K562 (cell line): Measurements from ENCODE around the gene RPL7L1. TPM values are rescaled to one million over a fixed set of nuclear protein-coding genes. Genes with fewer than 3 reads are reported as not detected.

Source experiments
- ERF ChIP-seq: fragments of 450-650 bp; formaldehyde crosslinking; IDR thresholded peaks from 2 replicates; pipeline ENCODE4 v1.4.0; 2020; ENCODE audit warnings: mild to moderate bottlenecking, mixed read lengths
- HCFC1 ChIP-seq: IDR thresholded peaks from 2 replicates; pipeline ENCODE4 v1.6.1; 2012; ENCODE audit warnings: low read depth, low read length, improper control_type of control experiment
- KDM1A ChIP-seq, 2 experiments: fragments of 450-650 bp; IDR thresholded peaks; 2 replicates each; pipeline ENCODE4 v1.6.1; 2016; ENCODE audit warnings: mild to moderate bottlenecking in 2 of 2
- KDM5B ChIP-seq: fragments of 200-600 bp; sonication (generic); IDR thresholded peaks from 2 replicates; pipeline ENCODE4 v1.6.1; 2012; ENCODE audit warnings: low read depth, mild to moderate bottlenecking, moderate library complexity, low read length, control low read depth, inconsistent platforms; ENCODE audit not compliant: insufficient replicate concordance
- LEF1 ChIP-seq: fragments of 450-650 bp; IDR thresholded peaks from 2 replicates; pipeline ENCODE4 v1.6.1; 2016; ENCODE audit warnings: mild to moderate bottlenecking
- NBN ChIP-seq: fragments of 450-650 bp; IDR thresholded peaks from 2 replicates; pipeline ENCODE4 v1.6.1; 2016; ENCODE audit warnings: low read depth, mild to moderate bottlenecking
- NFYB ChIP-seq: IDR thresholded peaks from 2 replicates; pipeline ENCODE4 v1.6.1; 2011; ENCODE audit warnings: mild to moderate bottlenecking, moderate library complexity; ENCODE audit not compliant: insufficient read length; ENCODE audit errors: extremely low read depth
- PCBP1 ChIP-seq: fragments of 200-400 bp; formaldehyde crosslinking; IDR thresholded peaks from 2 replicates; pipeline ENCODE4 v1.6.1; 2018; ENCODE audit warnings: mild to moderate bottlenecking, low read depth, low read length; ENCODE audit not compliant: poor library complexity, severe bottlenecking
- POLR3A ChIP-seq: IDR thresholded peaks from 2 replicates; pipeline ENCODE4 v1.6.1; 2011; ENCODE audit warnings: borderline replicate concordance, mild to moderate bottlenecking, moderate library complexity; ENCODE audit not compliant: insufficient read length, insufficient read depth; ENCODE audit errors: extremely low read depth
- SMAD3 ChIP-seq: fragments of 450-650 bp; formaldehyde crosslinking; conservative IDR thresholded peaks from 2 replicates; pipeline ENCODE4 v1.4.0; 2020; ENCODE audit warnings: mild to moderate bottlenecking
- STAT5A ChIP-seq: IDR thresholded peaks from 2 replicates; pipeline ENCODE4 v1.6.1; 2012; ENCODE audit warnings: low read length, inconsistent platforms, borderline replicate concordance
- YBX1 ChIP-seq: fragments of 450-650 bp; IDR thresholded peaks from 2 replicates; pipeline ENCODE4 v1.7.1; 2016; ENCODE audit warnings: mild to moderate bottlenecking
- ZNF239 ChIP-seq: fragments of 250-450 bp; sonication (Bioruptor Pico); IDR thresholded peaks from 2 replicates; pipeline ENCODE4 v1.4.0; 2020; ENCODE audit warnings: mild to moderate bottlenecking
- ZNF280B ChIP-seq: fragments of 250-450 bp; sonication (Bioruptor Pico); IDR thresholded peaks from 2 replicates; pipeline ENCODE4 v1.5.1; 2021; ENCODE audit warnings: mild to moderate bottlenecking
- polyA plus RNA-seq, 8 experiments: library from polyadenylated mRNA; depleted of rRNA in 4 of 8; stranded (reverse) in 5 of 8; unstranded in 3 of 8; fragments of >200 nt; fragmentation: Nextera tagmentation in 2 of 8; fragmentation: Illumina TruSeq in 1 of 8; extraction: Ambion mirVana in 2 of 8; extraction: Trizol in 1 of 8; gene quantifications; 2 replicates each; pipeline versions ENCODE4 v1.2.1 to v1.2.3, GENCODE V29; 2011 to 2014; ENCODE audit warnings: inconsistent platforms in 1 of 8, missing spikeins in 1 of 8
- total RNA-seq, 7 experiments: library from RNA; depleted of rRNA in 6 of 7; stranded (reverse); fragments of >200 nt in 6 of 7; fragmentation: Illumina TruSeq in 2 of 7; extraction: Trizol in 2 of 7; gene quantifications; 2 replicates each; pipeline versions ENCODE4 v1.2.1 to v1.2.3, GENCODE V29; 2011 to 2021; ENCODE audit warnings: low replicate concordance in 1 of 7
- TF ChIP-seq, protein P1 (sequence below): sonication (generic); formaldehyde crosslinking; IDR thresholded peaks from 2 replicates; pipeline ENCODE4 v1.5.0; 2020; ENCODE audit warnings: missing genetic modification reagents
- TF ChIP-seq, protein P2 (sequence below), 2 experiments: fragments of 450-650 bp; IDR thresholded peaks; 2 replicates each; pipeline ENCODE4 v1.6.1; 2018; ENCODE audit warnings: mild to moderate bottlenecking in 2 of 2, low read depth in 1 of 2; ENCODE audit not compliant: partially characterized antibody in 2 of 2
- TF ChIP-seq, protein P3 (sequence below): fragments of 250-450 bp; sonication (Bioruptor Pico); IDR thresholded peaks from 2 replicates; pipeline ENCODE4 v1.9.0; 2021; ENCODE audit warnings: mild to moderate bottlenecking, inconsistent platforms

The RPL7L1 gene
- total and polyA plus RNA-seq, 9 of the 15 experiments (the other 6 are each of a cell fraction or from before 2014, with no cell fraction given), result 129 to 259 (median 164) TPM

DNA sequence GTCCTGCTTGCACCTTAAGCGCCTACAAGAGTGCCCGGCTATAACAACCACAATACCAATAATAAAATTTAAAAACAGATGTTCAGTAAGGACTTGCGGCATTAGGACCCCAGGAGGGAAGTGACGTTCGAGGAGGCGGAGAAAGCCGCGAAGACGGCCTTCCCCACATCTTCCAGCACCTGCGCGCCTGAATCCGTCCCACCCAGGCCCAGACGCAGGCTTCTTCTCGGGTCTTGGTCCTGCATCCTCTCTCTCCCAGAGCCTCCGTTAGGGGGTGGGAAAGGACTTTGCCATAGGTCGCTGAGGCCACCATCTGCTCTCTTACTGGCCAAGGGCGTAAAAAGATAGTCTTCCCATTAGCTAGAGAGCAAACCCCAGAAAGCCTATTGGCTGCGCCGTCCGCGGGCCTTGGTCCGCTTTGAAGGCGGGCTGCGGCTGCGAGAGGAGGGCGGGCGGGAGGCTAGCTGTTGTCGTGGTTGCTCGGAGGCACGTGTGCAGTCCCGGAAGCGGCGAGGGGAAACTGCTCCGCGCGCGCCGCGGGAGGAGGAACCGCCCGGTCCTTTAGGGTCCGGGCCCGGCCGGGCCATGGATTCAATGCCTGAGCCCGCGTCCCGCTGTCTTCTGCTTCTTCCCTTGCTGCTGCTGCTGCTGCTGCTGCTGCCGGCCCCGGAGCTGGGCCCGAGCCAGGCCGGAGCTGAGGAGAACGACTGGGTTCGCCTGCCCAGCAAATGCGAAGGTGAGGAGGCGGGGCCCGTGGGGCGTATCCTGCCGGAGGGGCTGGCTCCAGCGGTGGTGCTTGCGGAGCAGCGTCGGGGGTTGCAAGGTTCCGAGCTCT lies 49.8 kb downstream of the RPL7L1 start, which contains the start of gene CNPY3 (continued):
- TF ChIP-seq PCBP1 (peak; percentile 67), KDM1A (IDR thresholded peaks at IDR 0.05) (0 out of 4 replicates have a peak, but pooled peaks of 1 of the 2 experiments have one; percentile 55), YBX1 (no peak), ZNF239 (CRISPR knock-in tag) (no peak), ZNF280B (CRISPR knock-in tag) (no peak), HCFC1 (peak; percentile 57), NFYB (peak; percentile 99), NBN (0 out of 2 replicates have a peak, but pooled peaks have one; percentile 16), ERF (CRISPR knock-in tag) (no peak), SMAD3 (no peak), STAT5A (no peak), LEF1 (peak; percentile 83), POLR3A (no peak), KDM5B (no peak)
- TF ChIP-seq, protein P1, sequence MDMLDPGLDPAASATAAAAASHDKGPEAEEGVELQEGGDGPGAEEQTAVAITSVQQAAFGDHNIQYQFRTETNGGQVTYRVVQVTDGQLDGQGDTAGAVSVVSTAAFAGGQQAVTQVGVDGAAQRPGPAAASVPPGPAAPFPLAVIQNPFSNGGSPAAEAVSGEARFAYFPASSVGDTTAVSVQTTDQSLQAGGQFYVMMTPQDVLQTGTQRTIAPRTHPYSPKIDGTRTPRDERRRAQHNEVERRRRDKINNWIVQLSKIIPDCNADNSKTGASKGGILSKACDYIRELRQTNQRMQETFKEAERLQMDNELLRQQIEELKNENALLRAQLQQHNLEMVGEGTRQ (CRISPR knock-in tag), result peak; percentile 90
- TF ChIP-seq, protein P2, sequence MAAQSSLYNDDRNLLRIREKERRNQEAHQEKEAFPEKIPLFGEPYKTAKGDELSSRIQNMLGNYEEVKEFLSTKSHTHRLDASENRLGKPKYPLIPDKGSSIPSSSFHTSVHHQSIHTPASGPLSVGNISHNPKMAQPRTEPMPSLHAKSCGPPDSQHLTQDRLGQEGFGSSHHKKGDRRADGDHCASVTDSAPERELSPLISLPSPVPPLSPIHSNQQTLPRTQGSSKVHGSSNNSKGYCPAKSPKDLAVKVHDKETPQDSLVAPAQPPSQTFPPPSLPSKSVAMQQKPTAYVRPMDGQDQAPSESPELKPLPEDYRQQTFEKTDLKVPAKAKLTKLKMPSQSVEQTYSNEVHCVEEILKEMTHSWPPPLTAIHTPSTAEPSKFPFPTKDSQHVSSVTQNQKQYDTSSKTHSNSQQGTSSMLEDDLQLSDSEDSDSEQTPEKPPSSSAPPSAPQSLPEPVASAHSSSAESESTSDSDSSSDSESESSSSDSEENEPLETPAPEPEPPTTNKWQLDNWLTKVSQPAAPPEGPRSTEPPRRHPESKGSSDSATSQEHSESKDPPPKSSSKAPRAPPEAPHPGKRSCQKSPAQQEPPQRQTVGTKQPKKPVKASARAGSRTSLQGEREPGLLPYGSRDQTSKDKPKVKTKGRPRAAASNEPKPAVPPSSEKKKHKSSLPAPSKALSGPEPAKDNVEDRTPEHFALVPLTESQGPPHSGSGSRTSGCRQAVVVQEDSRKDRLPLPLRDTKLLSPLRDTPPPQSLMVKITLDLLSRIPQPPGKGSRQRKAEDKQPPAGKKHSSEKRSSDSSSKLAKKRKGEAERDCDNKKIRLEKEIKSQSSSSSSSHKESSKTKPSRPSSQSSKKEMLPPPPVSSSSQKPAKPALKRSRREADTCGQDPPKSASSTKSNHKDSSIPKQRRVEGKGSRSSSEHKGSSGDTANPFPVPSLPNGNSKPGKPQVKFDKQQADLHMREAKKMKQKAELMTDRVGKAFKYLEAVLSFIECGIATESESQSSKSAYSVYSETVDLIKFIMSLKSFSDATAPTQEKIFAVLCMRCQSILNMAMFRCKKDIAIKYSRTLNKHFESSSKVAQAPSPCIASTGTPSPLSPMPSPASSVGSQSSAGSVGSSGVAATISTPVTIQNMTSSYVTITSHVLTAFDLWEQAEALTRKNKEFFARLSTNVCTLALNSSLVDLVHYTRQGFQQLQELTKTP (IDR thresholded peaks at IDR 0.05; ENCODE audit: low read depth in 1 of 2, partially characterized antibody in 2 of 2), result peak in 1 of 2 experiments; percentile 90
- TF ChIP-seq, protein P3, sequence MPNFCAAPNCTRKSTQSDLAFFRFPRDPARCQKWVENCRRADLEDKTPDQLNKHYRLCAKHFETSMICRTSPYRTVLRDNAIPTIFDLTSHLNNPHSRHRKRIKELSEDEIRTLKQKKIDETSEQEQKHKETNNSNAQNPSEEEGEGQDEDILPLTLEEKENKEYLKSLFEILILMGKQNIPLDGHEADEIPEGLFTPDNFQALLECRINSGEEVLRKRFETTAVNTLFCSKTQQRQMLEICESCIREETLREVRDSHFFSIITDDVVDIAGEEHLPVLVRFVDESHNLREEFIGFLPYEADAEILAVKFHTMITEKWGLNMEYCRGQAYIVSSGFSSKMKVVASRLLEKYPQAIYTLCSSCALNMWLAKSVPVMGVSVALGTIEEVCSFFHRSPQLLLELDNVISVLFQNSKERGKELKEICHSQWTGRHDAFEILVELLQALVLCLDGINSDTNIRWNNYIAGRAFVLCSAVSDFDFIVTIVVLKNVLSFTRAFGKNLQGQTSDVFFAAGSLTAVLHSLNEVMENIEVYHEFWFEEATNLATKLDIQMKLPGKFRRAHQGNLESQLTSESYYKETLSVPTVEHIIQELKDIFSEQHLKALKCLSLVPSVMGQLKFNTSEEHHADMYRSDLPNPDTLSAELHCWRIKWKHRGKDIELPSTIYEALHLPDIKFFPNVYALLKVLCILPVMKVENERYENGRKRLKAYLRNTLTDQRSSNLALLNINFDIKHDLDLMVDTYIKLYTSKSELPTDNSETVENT (CRISPR knock-in tag), result peak; percentile 60; the same call in 1 of the 2 replicates
